ELF-1 (cell line): ENCODE measurements around the gene GLUL.
"Not testable (repeated sequence)": the region's sequence is repeated elsewhere in the genome, so short reads cannot be mapped to it uniquely, and the experiment has no call there.

Experiments
- DNase-seq: peaks from one replicate; pipeline ENCODE4 v3.0.0-alpha.2; 2016; ENCODE audit warnings: low read depth, low spot score

The GLUL gene

GRCh38 chr1:182394055-182394775, 2.6 kb upstream of the GLUL start:
- no peak for DNase-seq

GRCh38 chr1:182392050-182393028, 749 bp upstream of the GLUL start:
- peak; percentile 78 for DNase-seq

- no peak for DNase-seq
Observed at GRCh38 chr1:182391028-182391361, 595 bp downstream of the GLUL start.

- no peak for DNase-seq
Observed at GRCh38 chr1:182389619-182390047, 2.0 kb downstream of the GLUL start.

GRCh38 chr1:182388392-182389134, 3.0 kb downstream of the GLUL start:
- DNase-seq, result no peak

GRCh38 chr1:182387566-182387965, 4.0 kb downstream of the GLUL start:
- no peak for DNase-seq

GRCh38 chr1:182386980-182387379, 4.6 kb downstream of the GLUL start:
- DNase-seq, result no peak

- DNase-seq, result no peak
Observed at GRCh38 chr1:182385885-182386853, 5.4 kb downstream of the GLUL start.

GRCh38 chr1:182384387-182384960, 7.1 kb downstream of the GLUL start:
- DNase-seq, result no peak

- DNase-seq, result no peak
Observed at GRCh38 chr1:182383934-182384333, 7.7 kb downstream of the GLUL start.

GRCh38 chr1:182383037-182383661, 8.4 kb downstream of the GLUL start:
- DNase-seq, result no peak

GRCh38 chr1:182381962-182382819, 9.4 kb downstream of the GLUL start:
- no peak for DNase-seq

- no peak for DNase-seq
Observed at GRCh38 chr1:182380199-182380598, 11.4 kb downstream of the GLUL start.

GRCh38 chr1:182379781-182380180, 11.8 kb downstream of the GLUL start:
- not testable (repeated sequence) for DNase-seq

GRCh38 chr1:182376936-182377574, 14.5 kb downstream of the GLUL start:
- no peak for DNase-seq

GRCh38 chr1:182374101-182374834, 17.3 kb downstream of the GLUL start:
- DNase-seq, result no peak

- no peak for DNase-seq
Observed at GRCh38 chr1:182370532-182370931, 21.1 kb downstream of the GLUL start.

- DNase-seq, result no peak
Observed at GRCh38 chr1:182368903-182369302, 22.7 kb downstream of the GLUL start.
